ENCODE data around the gene IL12B. TPM values are rescaled to one million over a fixed set of nuclear protein-coding genes. Genes with fewer than 3 reads are reported as not detected.
"Not testable (repeated sequence)": the region's sequence is repeated elsewhere in the genome, so short reads cannot be mapped to it uniquely, and the experiment has no call there.

Gene IL12B
- total RNA-seq, 2 donors from 2014 or later: not detected

GRCh38 chr5:159353661-159354252 lies 23.5 kb upstream of the IL12B start:
- DNase-seq (ENCODE audit: low spot score): no peak
- Histone ChIP-seq H3K4me3 (no peak overlapping the region), H3K4me1 (no peaks in the 10 kb centered on the region), H3K27ac (no peak overlapping the region), H3K27me3 (no peaks in the 10 kb centered on the region), H3K9me3 (no peaks in the 10 kb centered on the region), H3K36me3 (no peaks in the 10 kb centered on the region)
- TF ChIP-seq CTCF (IDR thresholded peaks at IDR 0.05): no peak

GRCh38 chr5:159350644-159351043 lies 20.4 kb upstream of the IL12B start:
- H3K4me1 ChIP-seq; H3K4me3 ChIP-seq; H3K9me3 ChIP-seq; H3K27me3 ChIP-seq; H3K36me3 ChIP-seq; H3K27ac ChIP-seq; DNase-seq (ENCODE audit: low spot score): not testable (repeated sequence)

- H3K4me3 ChIP-seq; H3K4me1 ChIP-seq; H3K9me3 ChIP-seq; H3K27ac ChIP-seq; DNase-seq (ENCODE audit: low spot score); H3K27me3 ChIP-seq; H3K36me3 ChIP-seq: not testable (repeated sequence)
These were observed 19.9 kb upstream of the IL12B start for GRCh38 chr5:159350216-159350615.

DNA sequence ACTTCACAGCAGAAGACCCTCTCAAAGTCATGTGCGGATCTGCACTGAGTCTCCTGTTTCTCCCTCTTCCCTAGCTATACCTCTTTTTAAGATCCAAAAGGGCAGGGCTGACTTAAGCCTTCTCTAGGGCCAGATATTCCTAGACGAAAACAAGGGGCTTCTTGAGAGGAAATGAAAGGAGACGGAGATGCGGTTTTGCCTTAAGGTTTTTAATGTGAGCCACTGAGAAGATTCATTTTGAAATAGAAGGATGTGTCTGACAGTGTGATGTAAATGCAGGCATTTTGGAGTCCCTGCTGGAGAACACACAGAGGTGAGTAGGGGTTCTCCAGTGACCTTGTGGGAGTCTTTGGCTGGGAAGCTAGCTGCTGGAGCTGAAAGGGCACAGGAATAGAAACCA lies 15.6 kb upstream of the IL12B start:
- H3K27ac ChIP-seq: no peak overlapping the region
- TF ChIP-seq CTCF (IDR thresholded peaks at IDR 0.05): no peak
- H3K27me3 ChIP-seq: no peaks in the 10 kb centered on the region
- no peaks in the 10 kb centered on the region for H3K36me3 ChIP-seq
- H3K9me3 ChIP-seq: peaks cover 0 to 11% of the 10 kb centered on the region in 2 donors
- no peak for DNase-seq (ENCODE audit: low spot score)
- H3K4me1 ChIP-seq: peaks cover 0 to 10% of the 10 kb centered on the region in 2 donors
- no peak overlapping the region for H3K4me3 ChIP-seq

DNA sequence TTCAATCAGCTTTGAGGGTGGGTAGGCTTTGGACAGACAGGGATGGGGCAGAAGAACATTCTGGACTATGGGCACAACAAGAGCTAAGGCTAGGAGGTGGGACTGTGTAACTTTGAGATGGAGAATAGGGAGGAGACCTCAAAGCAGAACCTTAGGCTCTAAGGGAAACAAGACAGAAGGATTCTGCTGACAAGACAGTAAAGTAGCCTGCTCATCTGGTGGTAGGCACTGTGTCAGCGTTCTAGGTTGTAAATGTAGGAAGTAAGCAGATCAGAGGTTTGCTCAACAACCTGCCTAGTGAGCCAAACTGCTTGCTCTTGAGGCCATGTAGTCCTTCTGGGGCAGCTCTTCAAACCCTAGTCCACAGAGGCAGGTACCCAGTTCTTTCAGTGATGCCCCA lies 15.0 kb upstream of the IL12B start:
- Histone ChIP-seq H3K36me3 (no peaks in the 10 kb centered on the region), H3K27me3 (no peaks in the 10 kb centered on the region), H3K27ac (no peak overlapping the region), H3K4me1 (peaks cover 0 to 10% of the 10 kb centered on the region in 2 donors), H3K9me3 (peaks cover 0 to 11% of the 10 kb centered on the region in 2 donors), H3K4me3 (no peak overlapping the region)
- no peak for TF ChIP-seq CTCF (IDR thresholded peaks at IDR 0.05)
- DNase-seq (ENCODE audit: low spot score): no peak

- Histone ChIP-seq H3K27ac (no peak overlapping the region), H3K9me3 (peaks cover 0 to 11% of the 10 kb centered on the region in 2 donors), H3K4me3 (no peak overlapping the region), H3K36me3 (no peaks in the 10 kb centered on the region), H3K4me1 (peaks cover 0 to 10% of the 10 kb centered on the region in 2 donors), H3K27me3 (no peaks in the 10 kb centered on the region)
- TF ChIP-seq CTCF (IDR thresholded peaks at IDR 0.05): no peak
- DNase-seq (ENCODE audit: low spot score): no peak
These were observed 13.2 kb upstream of the IL12B start for GRCh38 chr5:159343295-159344094.

Measured in right atrium auricular region (tissue), 2 donors.